ENCODE measurements around the gene ADGRG1.

The ADGRG1 gene

GRCh38 chr16:57704905-57705852 is 76.7 kb downstream of the ADGRG1 start:
- TF ChIP-seq CTCF (IDR thresholded peaks at IDR 0.05; ENCODE audit: low read depth, low read length, missing control alignments): no peak
- no peak overlapping the region for H3K4me3 ChIP-seq (replicated peaks; ENCODE audit: low read depth, low read length)
- no peak for DNase-seq (ENCODE audit: extremely low read depth, low read depth)

- TF ChIP-seq CTCF (IDR thresholded peaks at IDR 0.05; ENCODE audit: low read depth, low read length, missing control alignments): no peak
- H3K4me3 ChIP-seq (replicated peaks; ENCODE audit: low read depth, low read length): no peak overlapping the region
- DNase-seq (ENCODE audit: extremely low read depth, low read depth): no peak
Observed at GRCh38 chr16:57706717-57707116, 78.3 kb downstream of the ADGRG1 start.

- no peak overlapping the region for H3K4me3 ChIP-seq (replicated peaks; ENCODE audit: low read depth, low read length)
- TF ChIP-seq CTCF (IDR thresholded peaks at IDR 0.05; ENCODE audit: low read depth, low read length, missing control alignments): no peak
- DNase-seq (ENCODE audit: extremely low read depth, low read depth): no peak
Observed at GRCh38 chr16:57707331-57707730, 78.9 kb downstream of the ADGRG1 start.

- TF ChIP-seq CTCF (IDR thresholded peaks at IDR 0.05; ENCODE audit: low read depth, low read length, missing control alignments): no peak
Observed at GRCh38 chr16:57708168-57708567, 79.7 kb downstream of the ADGRG1 start.

GRCh38 chr16:57709663-57710062 is 81.2 kb downstream of the ADGRG1 start:
- no peak for TF ChIP-seq CTCF (IDR thresholded peaks at IDR 0.05; ENCODE audit: low read depth, low read length, missing control alignments)
- no peak for DNase-seq (ENCODE audit: extremely low read depth, low read depth)
- H3K4me3 ChIP-seq (replicated peaks; ENCODE audit: low read depth, low read length): no peak overlapping the region

More at GRCh38 chr16:57708168-57708567, 79.7 kb downstream of the ADGRG1 start:
- no peak for DNase-seq (ENCODE audit: extremely low read depth, low read depth)
- H3K4me3 ChIP-seq (replicated peaks; ENCODE audit: low read depth, low read length): no peak overlapping the region

GRCh38 chr16:57711346-57711745 is 82.9 kb downstream of the ADGRG1 start:
- TF ChIP-seq CTCF (IDR thresholded peaks at IDR 0.05; ENCODE audit: low read depth, low read length, missing control alignments): no peak
- no peak for DNase-seq (ENCODE audit: extremely low read depth, low read depth)
- no peak overlapping the region for H3K4me3 ChIP-seq (replicated peaks; ENCODE audit: low read depth, low read length)
